Cardiac fibroblast (primary cell): ENCODE data around the gene FBN1.

Experiments used
- DNase-seq, 2 donors: peaks; one replicate each; pipeline versions ENCODE4 v3.0.0 to v3.0.0-alpha.2; 2010; ENCODE audit warnings: low read depth in 2 of 2
- H3K4me3 ChIP-seq, 2 donors: replicated peaks in 1 of 2; 1 replicate in 1 of 2; 2 replicates in 1 of 2; pipeline ENCODE4 v1.5.1; 2011; ENCODE audit warnings: low read depth in 2 of 2, low read length in 2 of 2, mild to moderate bottlenecking in 2 of 2, moderate library complexity in 1 of 2
- TF ChIP-seq, protein P1 (sequence below): IDR thresholded peaks from one replicate; pipeline ENCODE4 v1.5.1; 2011; ENCODE audit warnings: low read depth, mild to moderate bottlenecking, low read length, inconsistent platforms

Gene FBN1

GRCh38 chr15:48447657-48448056, 197.9 kb downstream of the FBN1 start:
- TF ChIP-seq, protein P1, sequence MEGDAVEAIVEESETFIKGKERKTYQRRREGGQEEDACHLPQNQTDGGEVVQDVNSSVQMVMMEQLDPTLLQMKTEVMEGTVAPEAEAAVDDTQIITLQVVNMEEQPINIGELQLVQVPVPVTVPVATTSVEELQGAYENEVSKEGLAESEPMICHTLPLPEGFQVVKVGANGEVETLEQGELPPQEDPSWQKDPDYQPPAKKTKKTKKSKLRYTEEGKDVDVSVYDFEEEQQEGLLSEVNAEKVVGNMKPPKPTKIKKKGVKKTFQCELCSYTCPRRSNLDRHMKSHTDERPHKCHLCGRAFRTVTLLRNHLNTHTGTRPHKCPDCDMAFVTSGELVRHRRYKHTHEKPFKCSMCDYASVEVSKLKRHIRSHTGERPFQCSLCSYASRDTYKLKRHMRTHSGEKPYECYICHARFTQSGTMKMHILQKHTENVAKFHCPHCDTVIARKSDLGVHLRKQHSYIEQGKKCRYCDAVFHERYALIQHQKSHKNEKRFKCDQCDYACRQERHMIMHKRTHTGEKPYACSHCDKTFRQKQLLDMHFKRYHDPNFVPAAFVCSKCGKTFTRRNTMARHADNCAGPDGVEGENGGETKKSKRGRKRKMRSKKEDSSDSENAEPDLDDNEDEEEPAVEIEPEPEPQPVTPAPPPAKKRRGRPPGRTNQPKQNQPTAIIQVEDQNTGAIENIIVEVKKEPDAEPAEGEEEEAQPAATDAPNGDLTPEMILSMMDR: no peak
- H3K4me3 ChIP-seq: no peak overlapping the region
- peak in 1 of 2 donors; percentile 75 for DNase-seq

- DNase-seq: no peak
- TF ChIP-seq, protein P1: no peak
- no peak overlapping the region for H3K4me3 ChIP-seq
Observed at GRCh38 chr15:48447058-48447457, 198.5 kb downstream of the FBN1 start.

DNA sequence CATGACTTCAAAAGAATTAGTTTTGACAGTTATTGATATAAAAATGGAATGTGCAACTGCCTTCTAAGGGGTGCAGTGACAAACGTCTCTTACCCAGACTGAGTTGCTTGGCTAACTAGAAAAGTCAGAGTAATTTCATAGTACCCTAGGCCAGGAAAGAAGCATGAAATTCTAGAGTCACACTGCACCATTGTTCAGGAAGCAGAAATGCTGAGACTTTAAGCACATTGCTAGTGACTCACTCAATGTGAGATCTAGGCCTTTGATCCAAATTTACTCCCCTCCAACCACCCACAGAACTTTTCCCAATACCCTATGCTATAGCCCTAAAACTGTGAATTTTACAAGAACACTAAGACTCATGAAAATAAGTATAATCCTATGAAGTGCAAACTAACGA, 203.5 kb downstream of the FBN1 start:
- TF ChIP-seq, protein P1: no peak

GRCh38 chr15:48440084-48440483, 205.4 kb downstream of the FBN1 start:
- DNase-seq: peak; percentile 58 to 74
- no peak overlapping the region for H3K4me3 ChIP-seq
- TF ChIP-seq, protein P1: no peak

More for the DNA sequence above, 203.5 kb downstream of the FBN1 start:
- DNase-seq: no peak
- no peak overlapping the region for H3K4me3 ChIP-seq

DNA sequence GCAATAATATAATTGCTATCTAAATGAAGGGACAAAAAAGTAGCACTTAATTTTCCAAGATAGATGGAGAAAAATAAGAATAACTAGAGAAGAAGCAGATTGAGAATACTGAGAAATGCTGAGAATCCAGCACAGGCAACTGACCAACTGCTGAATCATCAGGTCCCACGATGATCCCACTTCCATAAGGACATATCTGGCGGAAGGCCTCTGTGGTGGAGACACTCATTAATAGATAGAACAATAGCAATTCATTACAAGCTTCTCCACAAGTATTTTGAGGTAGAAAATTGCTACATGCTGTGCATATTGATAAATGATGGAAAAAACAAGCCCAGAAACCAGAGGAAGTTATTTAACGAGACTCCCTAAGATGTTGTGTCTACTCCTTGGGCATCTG, 208.3 kb downstream of the FBN1 start:
- no peak overlapping the region for H3K4me3 ChIP-seq
- TF ChIP-seq, protein P1: no peak
- peak; percentile 49 to 69 for DNase-seq

DNA sequence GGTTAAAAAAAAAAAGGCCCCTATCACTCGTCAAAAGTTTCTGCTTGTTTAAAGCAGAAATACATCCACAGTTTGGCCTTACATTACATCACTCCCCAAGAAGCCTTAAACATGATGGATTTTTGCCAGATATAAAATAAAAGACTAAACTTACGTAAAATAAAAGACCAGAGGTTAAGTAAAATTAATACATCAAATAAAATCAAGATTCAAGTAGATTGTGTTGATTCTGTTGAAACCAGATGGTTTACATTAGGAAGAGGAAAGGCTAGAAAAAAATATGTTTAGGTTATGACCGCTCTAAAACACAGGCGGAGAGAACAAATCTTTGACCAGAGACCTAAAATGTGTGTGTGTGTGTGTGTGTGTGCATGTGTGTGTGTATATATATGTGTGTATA, 210.2 kb downstream of the FBN1 start:
- H3K4me3 ChIP-seq: no peak overlapping the region
- DNase-seq: no peak
- TF ChIP-seq, protein P1: no peak

DNA sequence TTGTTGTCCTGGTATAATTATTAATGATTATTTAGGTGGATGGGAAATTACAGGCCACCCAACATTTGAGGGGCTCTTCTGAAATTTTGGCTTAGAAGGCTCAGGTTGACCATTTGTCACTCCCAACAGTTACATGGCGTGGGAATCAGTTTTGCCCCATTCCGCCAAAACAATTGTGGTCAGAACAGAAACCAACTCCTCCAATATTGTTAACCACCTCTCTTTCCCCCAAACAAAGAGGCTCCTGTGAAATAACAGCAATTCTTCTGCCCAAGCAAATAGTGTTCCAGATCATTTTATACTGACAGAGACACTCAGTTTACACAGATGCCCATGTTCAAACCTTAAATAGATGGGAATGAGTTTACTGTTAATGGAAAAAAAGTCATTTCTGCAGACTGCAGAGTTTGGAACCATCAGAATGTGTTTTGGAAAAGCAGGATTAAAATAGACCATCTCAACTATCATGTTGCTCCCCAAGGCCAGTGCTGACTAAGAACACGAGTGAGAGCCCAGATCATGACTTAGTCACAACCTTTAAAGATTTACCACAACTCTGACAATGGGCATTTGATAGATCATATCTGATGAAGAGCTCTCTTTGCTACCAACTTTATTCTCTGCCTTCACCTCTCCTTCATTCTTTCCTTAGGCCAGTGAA, 212.2 kb downstream of the FBN1 start:
- DNase-seq: peak in 1 of 2 donors; percentile 64
- TF ChIP-seq, protein P1: no peak

More for the DNA sequence above, 212.2 kb downstream of the FBN1 start:
- H3K4me3 ChIP-seq: no peak overlapping the region
